HEK293T (cell line): ENCODE data around the gene ASIC3.

Source experiments
- FOXM1 ChIP-seq: fragments of 450-650 bp; IDR thresholded peaks from 2 replicates; pipeline ENCODE4 v1.6.1; 2017; ENCODE audit warnings: mild to moderate bottlenecking, borderline replicate concordance
- SP1 ChIP-seq: fragments of 450-650 bp; IDR thresholded peaks from 2 replicates; pipeline ENCODE4 v1.6.1; 2017
- SUZ12 ChIP-seq: fragments of 450-650 bp; IDR thresholded peaks from 2 replicates; pipeline ENCODE4 v1.6.1; 2016; ENCODE audit warnings: mild to moderate bottlenecking

- TF ChIP-seq SUZ12 (no peak), SP1 (no peak), FOXM1 (no peak)
These were observed 46.9 kb downstream of the ASIC3 start for GRCh38 chr7:151095123-151095797.
